GM19438 (cell line): ENCODE measurements around the gene ABCC2.
"Not testable (repeated sequence)": the region's sequence is repeated elsewhere in the genome, so short reads cannot be mapped to it uniquely, and the experiment has no call there.

Experiments
- ATAC-seq: cut with Tn5 transposase; IDR thresholded peaks from one replicate; pipeline ENCODE4 v1.9.1; 2021; ENCODE audit warnings: low read depth; ENCODE audit not compliant: unreplicated experiment

Gene ABCC2

GRCh38 chr10:99782447-99783286 is at the start of gene ABCC2:
TSS of gene ABCC2 (plus strand) at chr10:99782640. CDS start at chr10:99782845, 205 bp downstream.
- ATAC-seq, result no peak

DNA sequence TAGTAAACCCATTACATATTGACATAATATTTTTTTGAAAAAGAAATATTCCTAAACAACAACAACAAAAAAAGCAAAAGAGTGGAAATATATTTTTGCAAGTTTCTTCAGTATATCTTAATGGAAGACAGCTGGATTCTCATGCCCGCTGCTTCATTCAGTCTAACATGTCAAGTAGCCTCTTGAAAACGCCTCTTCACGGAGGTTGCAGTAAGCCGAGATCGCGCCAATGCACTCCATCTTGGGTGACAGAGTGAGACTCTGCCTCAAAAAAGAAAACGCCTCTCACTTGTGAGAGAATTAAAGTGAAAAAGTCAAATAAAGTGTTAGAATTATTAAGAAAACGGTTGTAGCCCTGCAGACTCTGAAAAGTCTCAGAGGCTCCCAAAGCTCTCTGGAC is 49.1 kb upstream of the ABCC2 start:
- ATAC-seq, result no peak

- ATAC-seq, result not testable (repeated sequence)
Observed at GRCh38 chr10:99734111-99734510, 48.3 kb upstream of the ABCC2 start.

DNA sequence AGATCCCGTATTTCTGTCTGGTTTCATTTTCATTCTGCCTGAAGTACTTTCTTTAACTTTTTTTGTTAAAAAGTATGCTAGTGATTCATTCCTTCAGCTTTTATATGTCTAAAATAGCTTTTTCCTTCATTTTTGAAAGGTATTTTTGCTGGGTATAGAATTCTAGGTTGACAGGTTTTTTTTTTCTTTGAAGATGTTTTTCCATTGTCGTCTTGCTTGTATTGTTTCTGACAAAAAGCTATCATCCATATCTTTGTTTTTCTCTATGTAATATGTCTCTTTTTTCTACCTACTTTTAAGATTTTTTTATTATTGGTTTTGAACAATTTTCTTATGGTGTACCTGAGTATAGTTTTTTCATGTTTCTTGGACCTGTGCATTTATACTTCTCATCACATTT is 42.2 kb upstream of the ABCC2 start:
- no peak for ATAC-seq

GRCh38 chr10:99740933-99741559 is 41.4 kb upstream of the ABCC2 start:
- no peak for ATAC-seq

GRCh38 chr10:99742254-99742653 is 40.2 kb upstream of the ABCC2 start:
- no peak for ATAC-seq

DNA sequence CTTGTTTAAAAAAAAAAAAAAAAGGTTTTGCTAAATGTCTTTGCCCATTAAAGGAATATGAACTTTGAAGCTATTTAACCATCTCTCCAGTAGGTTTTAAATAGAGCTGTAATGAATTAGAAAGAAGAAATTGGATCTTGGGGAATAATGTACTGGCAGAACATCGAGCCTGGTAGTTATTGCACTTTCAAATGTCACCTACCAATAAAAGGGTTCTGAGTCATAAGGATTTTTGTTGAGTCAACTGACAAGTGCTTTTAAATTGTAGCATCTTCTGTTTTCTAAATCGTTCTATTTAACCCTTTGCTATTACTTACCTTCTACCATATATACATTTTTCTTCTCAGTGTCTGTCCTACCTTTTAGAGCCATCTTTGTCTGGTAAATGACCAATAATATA is 39.7 kb upstream of the ABCC2 start:
- ATAC-seq, result no peak

GRCh38 chr10:99743841-99744240 is 38.6 kb upstream of the ABCC2 start:
- ATAC-seq, result no peak

DNA sequence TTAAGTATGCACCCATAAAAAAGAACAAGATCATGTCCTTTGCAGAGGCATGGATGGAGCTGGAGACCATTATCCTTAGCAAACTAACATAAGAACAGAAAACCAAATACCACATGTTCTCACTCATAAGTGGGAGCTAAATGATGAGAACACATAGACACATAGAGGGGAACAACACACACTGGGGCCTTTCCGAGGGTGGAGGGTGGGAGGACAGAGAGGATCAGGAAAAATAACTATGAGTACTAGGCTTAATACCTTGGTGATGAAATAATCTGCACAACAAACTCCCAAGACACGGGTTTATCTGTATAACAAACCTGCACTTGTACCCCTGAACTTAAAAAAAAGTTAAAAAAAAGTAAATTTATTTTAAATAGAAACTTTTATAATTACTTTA is 36.3 kb upstream of the ABCC2 start:
- not testable (repeated sequence) for ATAC-seq

GRCh38 chr10:99748823-99749451 is 33.5 kb upstream of the ABCC2 start:
- ATAC-seq, result no peak

GRCh38 chr10:99750641-99751040 is 31.8 kb upstream of the ABCC2 start:
- no peak for ATAC-seq

DNA sequence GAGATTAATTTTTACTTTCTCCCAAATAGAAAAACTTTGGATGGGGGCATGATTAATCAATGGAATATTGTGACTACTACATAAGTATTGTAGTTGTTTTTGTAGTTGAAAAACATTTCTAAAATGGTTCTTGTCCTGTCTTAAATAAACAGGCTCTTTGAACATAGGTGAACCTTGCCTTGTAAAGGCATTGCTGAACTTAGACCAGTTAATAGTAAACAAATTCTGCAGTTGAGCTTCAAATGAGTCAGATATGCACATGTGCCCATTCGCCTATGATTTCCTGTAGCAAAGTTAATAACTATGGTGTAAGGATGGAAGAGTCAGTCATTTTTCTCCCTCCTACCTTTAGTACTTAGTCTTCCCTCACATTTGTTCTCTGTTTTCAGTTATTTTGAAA is 27.8 kb upstream of the ABCC2 start:
- ATAC-seq, result no peak

GRCh38 chr10:99756159-99756558 is 26.3 kb upstream of the ABCC2 start:
- ATAC-seq, result no peak

- no peak for ATAC-seq
Observed at GRCh38 chr10:99758211-99758891, 24.1 kb upstream of the ABCC2 start.

DNA sequence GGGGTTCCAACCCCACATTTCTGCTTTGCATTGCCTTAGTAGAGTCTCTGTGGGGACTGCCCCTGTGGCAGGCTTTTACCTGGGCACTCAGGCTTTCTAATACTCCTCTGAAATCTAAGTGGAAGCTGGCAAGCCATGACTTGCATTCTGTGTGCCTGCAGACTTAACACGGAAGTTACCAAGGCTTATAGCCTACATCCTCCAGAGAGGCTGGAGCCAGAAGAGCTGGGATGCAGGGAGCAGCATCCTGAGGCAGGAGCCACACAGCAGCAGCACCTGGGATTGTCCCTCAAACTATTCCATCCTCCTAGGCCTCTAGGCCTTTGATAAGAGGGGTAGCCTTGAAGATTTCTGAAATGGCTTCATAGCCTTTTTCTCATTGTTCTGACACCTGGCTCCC is 22.1 kb upstream of the ABCC2 start:
- ATAC-seq, result no peak

- ATAC-seq, result no peak
Observed at GRCh38 chr10:99761365-99761764, 21.1 kb upstream of the ABCC2 start.

DNA sequence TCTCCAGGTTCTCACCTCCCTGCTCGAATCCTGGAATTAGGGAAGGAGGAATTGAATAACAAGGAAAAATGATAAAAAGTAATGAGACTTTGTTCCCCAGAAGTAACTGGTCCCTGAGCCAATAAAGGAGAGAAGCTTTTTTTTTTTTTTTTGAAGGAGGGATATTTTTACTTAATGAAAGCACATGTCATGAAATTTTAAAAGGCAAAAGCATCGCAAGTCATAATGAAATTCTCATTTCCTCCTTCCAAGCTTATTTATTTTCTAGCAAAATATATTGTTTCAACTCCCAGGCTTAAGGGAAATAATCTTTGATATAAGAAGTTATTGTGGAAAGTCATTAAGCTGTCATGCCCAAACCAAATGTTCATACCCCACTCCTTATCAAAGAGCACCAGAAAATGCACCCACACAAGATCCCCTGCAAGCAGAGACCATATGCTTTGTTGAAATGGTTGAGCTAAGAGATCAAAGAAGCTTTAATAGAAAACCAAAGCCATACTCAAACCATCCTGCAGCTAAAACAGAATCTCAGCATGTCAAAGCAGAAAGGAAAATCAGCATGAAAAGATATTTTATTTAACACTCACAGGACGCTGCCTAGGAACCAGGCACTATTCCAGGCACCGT is 16.7 kb upstream of the ABCC2 start:
- no peak for ATAC-seq

DNA sequence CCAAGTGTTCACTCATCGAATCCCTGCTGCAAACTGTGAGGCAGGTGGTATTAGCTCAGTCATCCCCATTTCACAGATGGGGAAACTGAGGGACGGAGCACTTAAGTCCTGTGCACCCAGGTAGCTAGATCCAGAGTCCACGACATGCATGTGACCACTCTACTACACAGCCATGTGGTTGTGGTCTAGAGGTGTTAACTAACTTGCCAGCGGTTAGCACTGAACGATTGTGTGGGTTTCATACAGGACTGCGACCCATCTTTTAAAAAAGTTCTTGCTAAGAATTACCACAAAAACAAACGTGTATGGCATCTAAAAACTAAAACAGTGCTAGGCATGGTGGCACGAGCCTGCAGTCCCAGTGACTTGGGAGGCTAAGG is 16.1 kb upstream of the ABCC2 start:
- ATAC-seq, result no peak

GRCh38 chr10:99767901-99768300 is 14.5 kb upstream of the ABCC2 start:
- ATAC-seq, result no peak

DNA sequence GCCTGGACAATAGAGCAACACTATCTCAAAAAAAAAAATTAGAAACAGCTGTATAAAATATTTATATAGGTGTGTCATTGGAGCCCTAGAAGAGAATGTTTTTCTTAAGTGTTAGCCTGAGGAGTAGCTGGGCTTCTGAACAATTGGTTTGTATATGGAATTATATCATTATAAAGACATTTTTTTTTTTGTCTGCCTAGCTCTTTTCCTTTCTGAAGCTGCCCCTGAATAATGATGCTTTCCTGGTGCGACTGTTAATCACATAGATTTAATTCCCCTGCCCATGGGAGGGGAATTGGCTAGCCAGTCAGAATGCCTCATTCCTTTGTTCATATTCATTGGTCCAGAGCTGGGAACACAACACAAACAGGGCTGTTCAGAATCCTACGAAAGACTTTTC is 13.9 kb upstream of the ABCC2 start:
- no peak for ATAC-seq

GRCh38 chr10:99769706-99770105 is 12.7 kb upstream of the ABCC2 start:
- ATAC-seq, result no peak
